Measurements from ENCODE around the gene ARMC7. TPM values are rescaled to one million over a fixed set of nuclear protein-coding genes. Genes with fewer than 3 reads are reported as not detected.

ARMC7 gene
- total RNA-seq, 4 donors from 2014 or later: 4.1 to 27.0 (median 24.1) TPM

DNA sequence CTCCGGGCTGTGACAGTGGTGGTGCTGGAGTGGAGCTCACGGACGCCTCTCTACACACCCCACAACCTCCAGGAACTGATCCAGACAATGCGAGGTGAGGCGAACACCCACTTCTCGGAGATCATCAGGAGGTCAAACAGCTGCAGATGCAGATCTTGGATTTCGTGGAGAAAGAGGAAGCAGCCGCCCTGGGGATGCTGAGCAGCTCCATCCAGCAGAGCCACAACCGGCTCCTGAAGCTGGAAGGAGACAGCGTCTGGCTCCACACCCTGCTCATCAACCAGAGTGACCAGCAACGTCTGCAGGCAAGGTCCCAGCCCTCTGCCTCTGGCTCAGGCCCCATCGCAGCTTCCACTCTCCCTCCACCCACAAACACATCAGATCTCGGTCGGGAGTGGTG lies 35.2 kb upstream of the ARMC7 start:
- Histone ChIP-seq H3K9me3 (no peaks in the 10 kb centered on the region), H3K27ac (no peak overlapping the region), H3K27me3 (no peaks in the 10 kb centered on the region), H3K4me3 (no peak overlapping the region), H3K4me1 (peaks cover 0 to 30% (median 24%) of the 10 kb centered on the region in 4 donors), H3K36me3 (no peaks in the 10 kb centered on the region)
- TF ChIP-seq POLR2A (IDR thresholded peaks at IDR 0.05) (no peak), CTCF (IDR thresholded peaks at IDR 0.05) (no peak)
- DNase-seq: no peak

DNA sequence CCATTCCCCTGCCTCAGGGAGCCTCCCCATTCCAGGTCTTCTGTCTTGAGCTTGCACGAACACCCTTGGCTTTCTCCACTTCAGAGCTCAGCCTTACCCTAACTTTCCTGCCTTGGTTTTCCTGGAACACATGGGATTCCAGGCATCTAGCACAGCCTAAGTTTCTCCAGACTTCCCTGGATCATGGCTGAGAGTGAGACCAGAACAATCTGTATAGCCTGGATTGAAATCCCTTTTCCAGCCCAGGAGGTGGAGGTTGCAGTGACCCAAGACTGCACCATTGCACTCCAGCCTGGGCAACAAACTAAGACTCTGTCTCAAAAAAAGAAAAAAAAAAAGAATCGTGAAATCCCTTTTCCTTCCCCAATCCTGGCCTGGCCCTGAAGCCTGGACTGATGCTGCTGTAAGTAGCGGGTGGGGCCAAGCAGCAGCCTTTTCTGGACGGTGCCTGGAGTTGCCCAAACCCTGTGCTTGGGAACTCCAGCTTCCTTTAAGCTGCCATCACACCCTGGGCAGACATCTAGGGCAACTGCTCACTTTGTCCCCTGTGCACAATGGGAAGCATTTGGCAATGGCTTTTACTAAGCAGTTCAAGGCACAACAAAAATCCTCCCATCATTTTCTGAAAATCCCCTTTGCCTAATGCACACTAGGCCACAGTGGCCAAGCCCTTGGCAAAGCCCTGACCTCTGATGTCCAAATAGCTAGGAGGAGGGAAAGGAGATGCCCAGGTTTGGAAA lies 34.0 kb upstream of the ARMC7 start:
- H3K4me1 ChIP-seq: peaks cover 0 to 36% (median 26%) of the 10 kb centered on the region in 4 donors
- DNase-seq: no peak
- H3K9me3 ChIP-seq: no peaks in the 10 kb centered on the region
- H3K27me3 ChIP-seq: no peaks in the 10 kb centered on the region
- no peaks in the 10 kb centered on the region for H3K36me3 ChIP-seq
- no peak overlapping the region for H3K27ac ChIP-seq
- H3K4me3 ChIP-seq: no peak overlapping the region
- no peak for TF ChIP-seq CTCF (IDR thresholded peaks at IDR 0.05)

- peak in 1 of 2 donors; percentile 35 for TF ChIP-seq POLR2A (IDR thresholded peaks at IDR 0.05)
- TF ChIP-seq CTCF (IDR thresholded peaks at IDR 0.05): peak in 3 of 6 experiments; percentile 35 to 37 (median 37)
- Histone ChIP-seq H3K27me3 (no peaks in the 10 kb centered on the region), H3K4me1 (peaks cover 0 to 36% (median 26%) of the 10 kb centered on the region in 4 donors), H3K36me3 (no peaks in the 10 kb centered on the region), H3K27ac (peak overlapping the region; percentile 67 to 83 (median 75)), H3K4me3 (peak overlapping the region; percentile 26 to 55 (median 50)), H3K9me3 (no peaks in the 10 kb centered on the region)
- DNase-seq: peak; percentile 53 to 86 (median 83)
These were observed 32.7 kb upstream of the ARMC7 start for GRCh38 chr17:75077072-75077495.

DNA sequence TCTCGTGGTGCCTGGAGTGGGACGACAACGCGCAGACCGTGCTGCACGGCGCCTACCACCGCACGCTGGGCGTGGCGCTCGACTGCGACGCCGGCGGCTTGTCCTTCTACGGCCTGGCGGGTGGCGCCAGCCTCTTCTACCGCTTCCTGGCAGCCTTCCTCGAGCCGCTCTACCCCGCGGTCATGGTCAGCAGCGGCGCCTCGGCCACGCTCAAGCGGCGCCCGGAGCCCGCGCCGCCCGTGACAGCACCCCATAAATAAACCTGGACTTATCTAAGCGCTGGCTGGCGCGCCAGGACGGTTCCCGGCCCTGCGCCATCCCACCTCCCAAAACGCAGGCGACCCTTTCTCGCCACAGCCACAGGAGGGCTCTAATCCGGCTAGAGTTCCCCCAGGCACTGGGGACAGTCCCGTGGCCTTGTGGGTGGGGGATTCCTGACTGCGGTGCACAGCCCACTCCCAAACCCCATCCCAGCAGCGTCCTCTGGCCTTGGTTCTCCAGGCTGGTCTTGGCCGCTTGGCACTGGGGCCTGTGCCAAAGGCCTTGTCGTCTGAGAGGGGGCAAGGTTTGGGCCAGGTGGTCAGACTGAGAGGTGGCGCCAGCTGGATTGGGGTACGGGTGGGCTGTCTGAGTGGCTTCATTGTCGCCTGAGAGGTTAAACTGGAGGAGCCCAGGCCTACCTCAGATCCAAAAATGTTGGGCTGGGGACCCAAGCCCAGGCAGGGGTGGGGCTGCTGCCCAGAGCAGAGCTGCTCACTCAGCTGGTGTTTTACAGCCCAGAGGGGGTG lies 32.1 kb upstream of the ARMC7 start:
- Histone ChIP-seq H3K4me3 (peak overlapping the region; percentile 26 to 55 (median 50)), H3K4me1 (peaks cover 0 to 36% (median 26%) of the 10 kb centered on the region in 4 donors), H3K9me3 (no peaks in the 10 kb centered on the region), H3K27ac (peak overlapping the region; percentile 67 to 83 (median 75)), H3K36me3 (no peaks in the 10 kb centered on the region), H3K27me3 (no peaks in the 10 kb centered on the region)
- TF ChIP-seq CTCF (IDR thresholded peaks at IDR 0.05): peak in 2 of 6 experiments; percentile 2 to 4
- no peak for TF ChIP-seq POLR2A (IDR thresholded peaks at IDR 0.05)
- peak; percentile 54 to 84 (median 81) for DNase-seq

GRCh38 chr17:75078284-75079022 lies 31.3 kb upstream of the ARMC7 start:
- H3K36me3 ChIP-seq: no peaks in the 10 kb centered on the region
- H3K27ac ChIP-seq: peak overlapping the region; percentile 67 to 83 (median 75)
- H3K9me3 ChIP-seq: no peaks in the 10 kb centered on the region
- H3K4me3 ChIP-seq: peak overlapping the region in 1 of 4 donors; percentile 50
- H3K4me1 ChIP-seq: peaks cover 0 to 36% (median 26%) of the 10 kb centered on the region in 4 donors
- H3K27me3 ChIP-seq: no peaks in the 10 kb centered on the region
- no peak for DNase-seq
- TF ChIP-seq CTCF (IDR thresholded peaks at IDR 0.05) (no peak), POLR2A (IDR thresholded peaks at IDR 0.05) (no peak)

Measured in Peyer's patch (tissue), 4 donors.